SK-N-SH (cell line): ENCODE data around the gene SMAD3. TPM values are rescaled to one million over a fixed set of nuclear protein-coding genes. Genes with fewer than 3 reads are reported as not detected.

Experiments
- CTCF ChIA-PET: fragments of 300-600, 350-600 bp; formaldehyde crosslinking; extraction: SDS; loops from one replicate; lab custom pipeline; 2021; lab: Yijun Ruan, JAX
- POLR2A ChIA-PET: fragments of 350-600 bp; sonication (Branson Sonifier 250); formaldehyde crosslinking; extraction: SDS; loops from one replicate; lab custom pipeline; 2020; ENCODE audit warnings: antibody characterized with exemption, inconsistent platforms; lab: Yijun Ruan, JAX
- DNase-seq: peaks from one replicate; pipeline ENCODE4 v3.0.0; 2012
- H2AFZ ChIP-seq: fragments of 200-600 bp; sonication (generic); 2 replicates; pipeline ENCODE4 v1.8.1; 2016; ENCODE audit warnings: antibody characterized with exemption, mild to moderate bottlenecking, low read depth
- H3F3A ChIP-seq: fragments of 200-600 bp; sonication (generic); replicated peaks from 2 replicates; pipeline ENCODE3; 2016; ENCODE audit warnings: antibody characterized with exemption, mild to moderate bottlenecking; ENCODE audit not compliant: insufficient read depth
- H3K27ac ChIP-seq, 2 experiments: fragments of 200-500 bp in 1 of 2; fragments of 200-600 bp in 1 of 2; sonication (Bioruptor generic) in 1 of 2; sonication (generic), shearing (Covaris generic) in 1 of 2; 2 replicates each; pipeline versions ENCODE4 v1.5.1 to v1.6.1; 2014 to 2016; ENCODE audit warnings: low read depth in 2 of 2, inconsistent platforms in 1 of 2, low read length in 1 of 2, mild to moderate bottlenecking in 1 of 2, mixed read lengths in 1 of 2
- H3K27me3 ChIP-seq: fragments of 200-600 bp; sonication (generic), shearing (Covaris generic); 2 replicates; pipeline ENCODE4 v1.6.1; 2016; ENCODE audit warnings: mixed run types; ENCODE audit not compliant: insufficient read depth
- H3K36me3 ChIP-seq, 2 experiments: fragments of 200-500 bp in 1 of 2; fragments of 200-600 bp in 1 of 2; sonication (Bioruptor generic) in 1 of 2; sonication (generic) in 1 of 2; replicated peaks in 1 of 2; 2 replicates each; pipeline versions ENCODE3 to v1.5.1; 2014 to 2016; ENCODE audit warnings: low read length in 1 of 2, mild to moderate bottlenecking in 1 of 2; ENCODE audit not compliant: insufficient read depth in 2 of 2, control insufficient read depth in 1 of 2
- H3K4me1 ChIP-seq, 2 experiments: fragments of 200-500 bp in 1 of 2; fragments of 200-600 bp in 1 of 2; sonication (Bioruptor generic) in 1 of 2; sonication (generic), shearing (Covaris generic) in 1 of 2; 2 replicates each; pipeline versions ENCODE4 v1.5.1 to v1.6.1; 2014 to 2016; ENCODE audit warnings: low read depth in 1 of 2, low read length in 1 of 2, mixed run types in 1 of 2; ENCODE audit not compliant: insufficient read depth in 2 of 2, control insufficient read depth in 1 of 2
- H3K4me2 ChIP-seq: fragments of 200-600 bp; sonication (generic), shearing (Covaris generic); 2 replicates; pipeline ENCODE4 v1.6.1; 2017; ENCODE audit warnings: mixed run types
- H3K4me3 ChIP-seq, 2 experiments: fragments of 200-500 bp in 1 of 2; fragments of 200-600 bp in 1 of 2; sonication (Bioruptor generic) in 1 of 2; sonication (generic), shearing (Covaris generic) in 1 of 2; 2 replicates each; pipeline versions ENCODE4 v1.5.1 to v1.8.1; 2014 to 2016; ENCODE audit warnings: low read depth in 2 of 2, inconsistent platforms in 1 of 2, low read length in 1 of 2, mild to moderate bottlenecking in 1 of 2, mixed read lengths in 1 of 2, moderate library complexity in 1 of 2
- H3K79me2 ChIP-seq: fragments of 200-600 bp; sonication (generic); 2 replicates; pipeline ENCODE4 v1.8.1; 2017; ENCODE audit warnings: mild to moderate bottlenecking; ENCODE audit not compliant: insufficient read depth
- H3K9ac ChIP-seq: fragments of 200-600 bp; sonication (generic); 2 replicates; pipeline ENCODE4 v1.6.1; 2017; ENCODE audit warnings: mixed run types
- H3K9me2 ChIP-seq: fragments of 200-600 bp; sonication (generic); 2 replicates; pipeline ENCODE4 v1.6.1; 2017; ENCODE audit warnings: mixed run types
- H3K9me3 ChIP-seq: fragments of 200-600 bp; sonication (generic); 2 replicates; pipeline ENCODE4 v1.6.1; 2017; ENCODE audit warnings: mixed run types, mild to moderate bottlenecking, moderate library complexity
- H4K20me1 ChIP-seq: fragments of 200-600 bp; sonication (generic); 2 replicates; pipeline ENCODE4 v1.6.1; 2017; ENCODE audit warnings: mild to moderate bottlenecking, mixed run types; ENCODE audit not compliant: insufficient read depth
- CHD2 ChIP-seq: fragments of 150-350 bp; IDR thresholded peaks from 2 replicates; pipeline ENCODE4 v1.6.1; 2018; ENCODE audit warnings: low read length; ENCODE audit not compliant: partially characterized antibody
- CTCF ChIP-seq: fragments of 200-600 bp; sonication (generic); IDR thresholded peaks from 2 replicates; pipeline ENCODE4 v1.6.1; 2017; ENCODE audit warnings: antibody characterized with exemption, mild to moderate bottlenecking, moderate library complexity
- ELF1 ChIP-seq: IDR thresholded peaks from 2 replicates; pipeline ENCODE4 v1.4.0; 2012
- EP300 ChIP-seq, 2 experiments: IDR thresholded peaks; 2 replicates each; pipeline versions ENCODE4 v1.4.0 to v1.6.1; 2012; ENCODE audit warnings: borderline replicate concordance in 1 of 2, low read depth in 1 of 2, low read length in 1 of 2
- EZH2phosphoT487 ChIP-seq: fragments of 200-600 bp; sonication (generic); IDR thresholded peaks from 2 replicates; pipeline ENCODE4 v1.6.1; 2017; ENCODE audit warnings: low read depth, mixed run types, mild to moderate bottlenecking, antibody characterized with exemption, moderate library complexity, borderline replicate concordance
- FOSL2 ChIP-seq: IDR thresholded peaks from 2 replicates; pipeline ENCODE4 v1.4.0; 2012; ENCODE audit warnings: low read depth, mild to moderate bottlenecking, moderate library complexity, borderline replicate concordance
- FOXJ3 ChIP-seq: sonication (generic); formaldehyde crosslinking; IDR thresholded peaks from 2 replicates; pipeline ENCODE4 v1.5.1; 2020; ENCODE audit warnings: mild to moderate bottlenecking, missing genetic modification reagents
- GABPA ChIP-seq: IDR thresholded peaks from 2 replicates; pipeline ENCODE4 v1.4.0; 2012; ENCODE audit warnings: low read depth, mild to moderate bottlenecking
- IRF3 ChIP-seq: fragments of 150-350 bp; IDR thresholded peaks from 2 replicates; pipeline ENCODE4 v1.6.1; 2016; ENCODE audit warnings: mild to moderate bottlenecking, low read depth, low read length
- JUND ChIP-seq: IDR thresholded peaks from 2 replicates; pipeline ENCODE4 v1.4.0; 2012
- MAX ChIP-seq: IDR thresholded peaks from 2 replicates; pipeline ENCODE4 v1.4.0; 2012; ENCODE audit warnings: low read depth
- MXI1 ChIP-seq: IDR thresholded peaks from 2 replicates; pipeline ENCODE4 v1.6.1; 2012; ENCODE audit warnings: mild to moderate bottlenecking, low read depth, low read length, improper control_type of control experiment
- NRF1 ChIP-seq: IDR thresholded peaks from 2 replicates; pipeline ENCODE4 v1.6.1; 2012; ENCODE audit warnings: low read depth, mild to moderate bottlenecking, low read length
- PBX3 ChIP-seq: IDR thresholded peaks from 2 replicates; pipeline ENCODE4; 2012
- RAD21 ChIP-seq: IDR thresholded peaks from 2 replicates; pipeline ENCODE4 v1.6.1; 2012; ENCODE audit warnings: mild to moderate bottlenecking, low read length
- RCOR1 ChIP-seq: fragments of 150-350 bp; IDR thresholded peaks from 2 replicates; pipeline ENCODE4 v1.6.1; 2017; ENCODE audit warnings: antibody characterized with exemption, low read length
- RFX5 ChIP-seq: IDR thresholded peaks from 2 replicates; pipeline ENCODE4 v1.6.1; 2012; ENCODE audit warnings: mild to moderate bottlenecking, improper control_type of control experiment, low read length
- SIN3A ChIP-seq: IDR thresholded peaks from 2 replicates; pipeline ENCODE4 v1.6.1; 2012; ENCODE audit warnings: low read depth, mild to moderate bottlenecking, low read length, moderate library complexity, borderline replicate concordance
- TAF1 ChIP-seq: IDR thresholded peaks from 2 replicates; pipeline ENCODE4 v1.6.1; 2012; ENCODE audit warnings: low read depth, mild to moderate bottlenecking, low read length, moderate library complexity, borderline replicate concordance
- TEAD4 ChIP-seq: IDR thresholded peaks from 2 replicates; pipeline ENCODE4 v1.4.0; 2012; ENCODE audit warnings: mild to moderate bottlenecking, borderline replicate concordance; ENCODE audit not compliant: insufficient read depth
- USF2 ChIP-seq: fragments of 150-350 bp; IDR thresholded peaks from 2 replicates; pipeline ENCODE4 v1.6.1; 2017; ENCODE audit warnings: antibody characterized with exemption, low read length, low read depth, borderline replicate concordance
- ZBTB33 ChIP-seq: IDR thresholded peaks from 2 replicates; pipeline ENCODE4 v1.4.0; 2012; ENCODE audit warnings: low read depth, borderline replicate concordance
- WGBS: methylation state at CpG from one replicate; pipeline ENCODE4 v1.1.6; 2017; ENCODE audit warnings: low lambda C conversion rate; 5-methylcytosine and 5-hydroxymethylcytosine counted together
- polyA plus RNA-seq, 3 experiments: library from polyadenylated mRNA; depleted of rRNA; stranded (reverse); fragments of >200 nt; gene quantifications; 2 replicates each; pipeline ENCODE4 v1.2.3, GENCODE V29; 2012

The SMAD3 gene
- polyA plus RNA-seq, 1 of the 3 experiments (the other 2 are of a cell fraction) = 19.5 TPM

GRCh38 chr15:67127965-67128364, 62.6 kb downstream of the SMAD3 start:
- H3K4me1 ChIP-seq = peaks cover 19 to 47% of the 10 kb centered on the region in 2 experiments
- peaks cover 83% of the 10 kb centered on the region for H3K79me2 ChIP-seq
- no peak for DNase-seq
- peaks cover 0 to 7% of the 10 kb centered on the region in 2 experiments for H3K36me3 ChIP-seq
- ChIA-PET POLR2A (no interaction called here), CTCF (interaction anchor here (1.3 kb wide), 1 partner anchor 28 kb away, joined by 3 read pairs; no protein-coding TSS in a partner anchor)
- H3K4me3 ChIP-seq = no peak overlapping the region
- no peaks in the 10 kb centered on the region for H3K27me3 ChIP-seq
- WGBS = 15% methylated on average over 4 of the region's 4 CpGs
- peak overlapping the region; percentile 68 for H3K4me2 ChIP-seq
- H4K20me1 ChIP-seq = no peaks in the 10 kb centered on the region
- no peaks in the 10 kb centered on the region for H3K9me2 ChIP-seq
- peak overlapping the region; percentile 73; the same call in 1 of the 2 replicates for H3K9ac ChIP-seq
- no peak overlapping the region for H2AFZ ChIP-seq
- peaks cover 47% of the 10 kb centered on the region for H3F3A ChIP-seq
- H3K9me3 ChIP-seq = no peaks in the 10 kb centered on the region
- peak overlapping the region; percentile 74 to 99 for H3K27ac ChIP-seq
- TF ChIP-seq PBX3 (peak; percentile 93), EZH2phosphoT487 (no peak), FOSL2 (peak; percentile 91), EP300 (IDR thresholded peaks at IDR 0.05; ENCODE audit: borderline replicate concordance in 1 of 2, low read depth in 1 of 2, low read length in 1 of 2) (peak; percentile 42 to 97; a peak in 3 of 4 replicates), SIN3A (peak; percentile 78; the same call in 1 of the 2 replicates), NRF1 (no peak), FOXJ3 (CRISPR knock-in tag) (no peak), GABPA (0 out of 2 replicates have a peak, but pooled peaks have one; percentile 31), JUND (peak; percentile 91), TEAD4 (peak; percentile 96), CHD2 (no peak), TAF1 (peak; percentile 36; the same call in 1 of the 2 replicates), ELF1 (peak; percentile 61; the same call in 1 of the 2 replicates), RFX5 (no peak), IRF3 (no peak), MXI1 (no peak), RAD21 (no peak), MAX (peak; percentile 94), ZBTB33 (peak; percentile 88), USF2 (no peak), CTCF (no peak), RCOR1 (no peak)
